NB4 (cell line): ENCODE measurements around the gene PDSS1.

ENCODE experiments used
- DNase-seq: peaks from one replicate; pipeline ENCODE4 v3.0.0; 2010; ENCODE audit warnings: low read depth
- H3K4me3 ChIP-seq: one replicate; pipeline ENCODE4 v1.5.1; 2011; ENCODE audit warnings: mild to moderate bottlenecking, low read depth, low read length, moderate library complexity
- MYC ChIP-seq: IDR thresholded peaks from 2 replicates; pipeline ENCODE4 v1.6.1; 2011; ENCODE audit warnings: low read depth, low read length
- POLR2A ChIP-seq: IDR thresholded peaks from 2 replicates; pipeline ENCODE4 v1.6.1; 2011; ENCODE audit warnings: mild to moderate bottlenecking; ENCODE audit not compliant: insufficient read length; ENCODE audit errors: extremely low read depth
- TF ChIP-seq, protein P1 (sequence below): IDR thresholded peaks from one replicate; pipeline ENCODE4 v1.5.1; 2012; ENCODE audit warnings: low read depth, low read length
- TF ChIP-seq, protein P2 (sequence below): IDR thresholded peaks from 2 replicates; pipeline ENCODE4 v1.6.1; 2011; ENCODE audit warnings: low read depth, low read length

The PDSS1 gene

DNA sequence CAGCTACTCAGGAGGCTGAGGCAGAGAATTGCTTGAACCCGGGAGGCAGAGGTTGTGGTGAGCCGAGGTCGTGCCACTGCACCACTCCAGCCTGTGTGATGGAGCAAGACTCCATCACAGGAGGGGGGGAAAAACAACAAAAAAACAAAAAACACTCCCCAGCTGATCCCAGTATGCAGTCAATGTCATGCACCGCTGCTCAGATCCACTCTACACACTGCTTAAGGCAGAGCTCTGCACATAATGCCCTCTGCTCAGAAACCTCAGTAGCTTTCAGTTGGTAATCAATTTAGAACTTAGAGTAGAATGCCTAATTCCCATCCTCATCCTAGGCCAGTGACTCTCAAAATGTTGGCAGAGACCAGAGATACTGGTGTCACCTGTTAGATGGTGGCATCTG lies 43.9 kb downstream of the PDSS1 start:
- no peak for DNase-seq
- no peak overlapping the region for H3K4me3 ChIP-seq
- TF ChIP-seq, protein P1, sequence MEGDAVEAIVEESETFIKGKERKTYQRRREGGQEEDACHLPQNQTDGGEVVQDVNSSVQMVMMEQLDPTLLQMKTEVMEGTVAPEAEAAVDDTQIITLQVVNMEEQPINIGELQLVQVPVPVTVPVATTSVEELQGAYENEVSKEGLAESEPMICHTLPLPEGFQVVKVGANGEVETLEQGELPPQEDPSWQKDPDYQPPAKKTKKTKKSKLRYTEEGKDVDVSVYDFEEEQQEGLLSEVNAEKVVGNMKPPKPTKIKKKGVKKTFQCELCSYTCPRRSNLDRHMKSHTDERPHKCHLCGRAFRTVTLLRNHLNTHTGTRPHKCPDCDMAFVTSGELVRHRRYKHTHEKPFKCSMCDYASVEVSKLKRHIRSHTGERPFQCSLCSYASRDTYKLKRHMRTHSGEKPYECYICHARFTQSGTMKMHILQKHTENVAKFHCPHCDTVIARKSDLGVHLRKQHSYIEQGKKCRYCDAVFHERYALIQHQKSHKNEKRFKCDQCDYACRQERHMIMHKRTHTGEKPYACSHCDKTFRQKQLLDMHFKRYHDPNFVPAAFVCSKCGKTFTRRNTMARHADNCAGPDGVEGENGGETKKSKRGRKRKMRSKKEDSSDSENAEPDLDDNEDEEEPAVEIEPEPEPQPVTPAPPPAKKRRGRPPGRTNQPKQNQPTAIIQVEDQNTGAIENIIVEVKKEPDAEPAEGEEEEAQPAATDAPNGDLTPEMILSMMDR, result no peak
- TF ChIP-seq MYC (no peak), POLR2A (no peak)
- TF ChIP-seq, protein P2, sequence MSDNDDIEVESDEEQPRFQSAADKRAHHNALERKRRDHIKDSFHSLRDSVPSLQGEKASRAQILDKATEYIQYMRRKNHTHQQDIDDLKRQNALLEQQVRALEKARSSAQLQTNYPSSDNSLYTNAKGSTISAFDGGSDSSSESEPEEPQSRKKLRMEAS, result no peak

DNA sequence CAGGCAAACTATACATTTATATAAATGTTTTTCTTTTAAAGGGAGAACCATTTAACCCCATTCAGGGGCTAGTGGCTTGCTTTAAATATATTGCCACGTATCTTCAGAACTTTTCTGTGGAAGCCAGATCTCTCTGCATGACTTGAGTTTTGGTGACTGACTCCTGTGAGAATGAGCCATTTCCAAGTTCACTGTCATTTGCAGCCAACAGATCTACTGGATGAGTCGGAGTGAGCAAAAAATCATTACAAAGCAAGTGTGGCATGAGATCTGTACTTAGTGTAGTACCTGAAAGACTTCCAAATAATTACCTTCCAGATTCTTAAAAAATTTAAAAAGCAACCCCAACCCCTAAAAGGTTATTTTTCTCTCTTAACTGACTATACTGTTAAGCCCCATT lies 45.6 kb downstream of the PDSS1 start:
- no peak for DNase-seq
- no peak overlapping the region for H3K4me3 ChIP-seq
- TF ChIP-seq MYC (no peak), POLR2A (no peak)
- TF ChIP-seq, protein P1, result no peak
- TF ChIP-seq, protein P2, result no peak

DNA sequence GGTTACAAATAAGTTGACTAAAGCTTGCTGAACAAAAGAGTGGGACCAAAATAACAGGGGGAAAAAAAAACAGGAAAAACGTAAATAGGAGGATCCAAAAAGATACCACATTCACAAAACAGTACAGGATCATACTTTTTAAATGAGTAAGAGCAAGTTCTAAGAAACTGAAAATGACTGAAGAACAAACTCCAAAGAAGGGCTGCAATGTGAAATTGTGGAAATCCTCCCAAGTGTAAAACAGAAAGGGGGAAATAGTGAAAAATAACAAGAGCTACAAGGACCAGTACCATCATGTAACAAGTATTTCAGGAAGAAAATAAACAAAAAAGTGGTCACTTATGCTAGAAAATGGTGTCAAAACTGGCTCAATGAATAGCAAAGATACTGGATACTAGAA lies 46.3 kb downstream of the PDSS1 start:
- TF ChIP-seq MYC, result no peak
- TF ChIP-seq, protein P2, result no peak
- TF ChIP-seq POLR2A, result no peak
- TF ChIP-seq, protein P1, result no peak
- no peak for DNase-seq
- no peak overlapping the region for H3K4me3 ChIP-seq

DNA sequence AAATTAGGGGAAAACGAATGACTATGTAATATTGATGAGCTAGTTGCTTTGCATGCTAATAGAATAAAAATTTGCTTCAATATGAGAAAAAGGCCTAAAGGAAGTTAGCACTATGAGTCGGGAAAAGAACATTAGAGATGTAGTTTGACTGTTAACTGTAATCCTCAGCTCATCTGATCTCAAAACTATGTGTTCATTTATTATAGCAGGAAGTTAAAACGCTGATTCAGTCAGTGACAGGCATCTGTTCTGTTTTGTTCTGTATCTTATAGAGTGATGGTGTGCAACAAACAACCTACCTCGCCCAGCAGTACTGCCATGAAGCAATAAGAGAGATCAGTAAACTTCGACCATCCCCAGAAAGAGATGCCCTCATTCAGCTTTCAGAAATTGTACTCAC lies 48.6 kb downstream of the PDSS1 start:
- no peak overlapping the region for H3K4me3 ChIP-seq
- no peak for DNase-seq
- TF ChIP-seq, protein P1, result no peak
- TF ChIP-seq MYC, result no peak
- TF ChIP-seq, protein P2, result no peak
- TF ChIP-seq POLR2A, result no peak

DNA sequence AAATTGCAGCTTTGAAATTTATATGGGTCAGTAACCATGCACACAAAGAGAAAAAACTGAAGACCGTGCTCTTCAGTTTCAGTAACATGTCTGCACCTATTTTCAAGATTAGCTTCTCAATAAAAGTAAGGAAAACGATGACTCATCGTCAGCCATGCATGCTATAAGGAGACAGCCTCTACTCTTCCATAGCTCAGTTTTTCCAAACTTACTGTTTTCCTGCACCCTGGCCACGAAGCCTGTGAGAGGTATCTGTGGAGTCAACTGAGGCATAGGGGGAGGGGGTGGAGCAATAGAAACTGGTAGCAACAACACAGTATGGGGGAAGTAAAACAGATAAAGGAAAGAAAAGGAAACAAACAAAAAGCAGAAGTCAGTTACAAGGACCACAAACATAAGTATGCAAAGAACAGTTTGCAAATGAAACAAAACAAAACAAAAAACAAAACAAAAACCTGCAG lies 58.0 kb downstream of the PDSS1 start:
- peak; percentile 44 for DNase-seq
- H3K4me3 ChIP-seq, result no peak overlapping the region
- TF ChIP-seq POLR2A, result no peak
- TF ChIP-seq, protein P1, result no peak
- TF ChIP-seq MYC, result no peak

DNA sequence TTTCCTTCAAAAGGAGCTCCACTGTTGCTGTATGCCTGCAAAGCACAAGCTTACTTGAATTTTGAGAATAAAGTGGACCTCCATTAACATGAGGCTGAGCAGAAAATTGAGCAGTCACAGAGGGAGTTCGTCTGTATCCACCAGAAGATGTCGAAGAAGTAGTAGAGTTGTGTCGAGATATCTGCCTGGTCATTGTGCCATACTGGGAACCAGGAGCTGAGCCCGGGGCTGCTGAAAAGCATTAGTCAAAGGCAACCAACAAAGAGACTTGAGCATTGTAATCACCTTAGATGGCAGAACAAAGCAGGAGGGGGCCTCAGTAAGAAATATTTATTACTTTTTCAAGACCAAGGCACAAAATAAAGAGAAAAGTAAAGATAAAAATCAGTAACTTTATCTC lies 61.5 kb downstream of the PDSS1 start:
- DNase-seq, result no peak
- no peak for TF ChIP-seq MYC
- no peak for TF ChIP-seq POLR2A
- TF ChIP-seq, protein P2, result no peak
- TF ChIP-seq, protein P1, result no peak
- H3K4me3 ChIP-seq, result no peak overlapping the region
